ENCODE data around the gene GLP1R. TPM values are rescaled to one million over a fixed set of nuclear protein-coding genes. Genes with fewer than 3 reads are reported as not detected.

The GLP1R gene
- total and polyA plus RNA-seq, 2 of the 13 experiments (the other 11 are each of a cell fraction or from before 2014, with no cell fraction given) = not detected

DNA sequence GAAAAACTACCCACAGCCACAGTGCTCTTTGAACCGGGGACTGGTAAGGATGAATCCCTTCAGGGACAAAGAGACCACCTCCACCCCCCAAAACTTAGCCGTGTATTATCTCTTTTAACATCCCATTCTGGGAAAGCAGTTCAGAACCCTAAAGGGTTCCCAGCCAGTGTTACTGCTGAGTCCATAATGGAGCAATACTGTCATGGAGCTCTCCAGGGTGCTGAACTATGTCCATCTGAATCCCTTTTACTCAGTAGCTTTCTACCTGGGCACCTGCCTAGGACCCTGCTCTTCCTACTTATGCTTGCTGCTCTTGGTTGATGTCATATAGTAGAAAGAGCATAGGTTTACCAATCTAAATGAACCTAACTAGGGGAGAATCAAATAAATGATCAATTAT lies 88.7 kb downstream of the GLP1R start (continued):
- TF ChIP-seq ZBTB44 (CRISPR knock-in tag; IDR thresholded peaks at IDR 0.05) (peak; percentile 85; the same call in 1 of the 2 replicates), ZNF644 (CRISPR knock-in tag; IDR thresholded peaks at IDR 0.05; ENCODE audit: low read depth) (peak; percentile 75), ZNF44 (CRISPR knock-in tag; IDR thresholded peaks at IDR 0.05) (no peak), PBX2 (CRISPR knock-in tag; IDR thresholded peaks at IDR 0.05) (no peak), LCORL (IDR thresholded peaks at IDR 0.05) (no peak), LCORL (CRISPR knock-in tag; IDR thresholded peaks at IDR 0.05) (no peak), PAX8 (CRISPR knock-in tag; IDR thresholded peaks at IDR 0.05; ENCODE audit: borderline replicate concordance) (no peak), STAG1 (CRISPR knock-in tag; IDR thresholded peaks at IDR 0.05) (0 out of 2 replicates have a peak, but pooled peaks have one; percentile 6), TIGD3 (CRISPR knock-in tag; IDR thresholded peaks at IDR 0.05; ENCODE audit: borderline replicate concordance) (0 out of 2 replicates have a peak, but pooled peaks have one; percentile 35), MZF1 (CRISPR knock-in tag; IDR thresholded peaks at IDR 0.05; ENCODE audit: borderline replicate concordance) (no peak), ZBTB37 (CRISPR knock-in tag; IDR thresholded peaks at IDR 0.05) (no peak), PTBP1 (IDR thresholded peaks at IDR 0.05; ENCODE audit: low read depth, low read length, poor library complexity, severe bottlenecking) (no peak), MLLT10 (CRISPR knock-in tag; IDR thresholded peaks at IDR 0.05) (no peak), ZNF740 (CRISPR knock-in tag; IDR thresholded peaks at IDR 0.05) (no peak), SOX13 (IDR thresholded peaks at IDR 0.05) (no peak), SOX13 (CRISPR knock-in tag; conservative IDR thresholded peaks at IDR 0.05 in 1 of 2, IDR thresholded peaks at IDR 0.05 in 1 of 2) (peak in 1 of 2 experiments; percentile 32; a peak in 1 of 4 replicates), EZH2 (conservative IDR thresholded peaks at IDR 0.05; ENCODE audit: low read depth, low read length) (no peak), NBN (conservative IDR thresholded peaks at IDR 0.05) (no peak), ZNF549 (CRISPR knock-in tag; IDR thresholded peaks at IDR 0.05) (no peak), HNF1B (CRISPR knock-in tag; IDR thresholded peaks at IDR 0.05) (no peak)
- TF ChIP-seq, protein P1, sequence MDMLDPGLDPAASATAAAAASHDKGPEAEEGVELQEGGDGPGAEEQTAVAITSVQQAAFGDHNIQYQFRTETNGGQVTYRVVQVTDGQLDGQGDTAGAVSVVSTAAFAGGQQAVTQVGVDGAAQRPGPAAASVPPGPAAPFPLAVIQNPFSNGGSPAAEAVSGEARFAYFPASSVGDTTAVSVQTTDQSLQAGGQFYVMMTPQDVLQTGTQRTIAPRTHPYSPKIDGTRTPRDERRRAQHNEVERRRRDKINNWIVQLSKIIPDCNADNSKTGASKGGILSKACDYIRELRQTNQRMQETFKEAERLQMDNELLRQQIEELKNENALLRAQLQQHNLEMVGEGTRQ (IDR thresholded peaks at IDR 0.05; ENCODE audit: low read depth, low read length) = no peak
- TF ChIP-seq, protein P1 (CRISPR knock-in tag; IDR thresholded peaks at IDR 0.05; ENCODE audit: borderline replicate concordance) = no peak
